ENCODE results near the gene TBX15. TPM values are rescaled to one million over a fixed set of nuclear protein-coding genes. Genes with fewer than 3 reads are reported as not detected.

TBX15 gene
- total RNA-seq, 4 donors from 2014 or later, result 0.14 to 0.32 TPM; not detected in 2

- no peak overlapping the region for H3K27ac ChIP-seq
- TF ChIP-seq POLR2AphosphoS5 (IDR thresholded peaks at IDR 0.05), result no peak
- TF ChIP-seq POLR2A (IDR thresholded peaks at IDR 0.05), result no peak
- TF ChIP-seq EP300 (IDR thresholded peaks at IDR 0.05; ENCODE audit: low read depth), result no peak
- no peak for TF ChIP-seq CTCF (IDR thresholded peaks at IDR 0.05)
Observed at GRCh38 chr1:118913818-118914217, 74.3 kb downstream of the TBX15 start.

GRCh38 chr1:118912574-118912973, 75.6 kb downstream of the TBX15 start:
- no peak overlapping the region for H3K4me3 ChIP-seq
- no peaks in the 10 kb centered on the region for H3K9me3 ChIP-seq
- intact Hi-C loops (cut with DNase I; ENCODE audit: low total_unique reads), result no loop called here
- H3K27me3 ChIP-seq, result no peaks in the 10 kb centered on the region
- no peak overlapping the region for H3K27ac ChIP-seq
- TF ChIP-seq CTCF (IDR thresholded peaks at IDR 0.05), result no peak
- no peak for DNase-seq
- H3K36me3 ChIP-seq, result no peaks in the 10 kb centered on the region
- 79 to 82% methylated on average over 2 of the region's 2 CpGs for WGBS, 2 donors (ENCODE audit: low coverage in 1 of 2)
- in situ Hi-C loops (cut with MboI; ENCODE audit: low pct_ligation_motif_present in 1 of 4, low pct_unique_long_range_greater_than_20kb in 1 of 4, low sequenced_read_pairs in 3 of 4), result no loop called here
- H3K4me1 ChIP-seq, result no peaks in the 10 kb centered on the region

More at GRCh38 chr1:118913818-118914217, 74.3 kb downstream of the TBX15 start:
- no peaks in the 10 kb centered on the region for H3K9me3 ChIP-seq
- intact Hi-C loops (cut with DNase I; ENCODE audit: low total_unique reads), result no loop called here
- no peaks in the 10 kb centered on the region for H3K4me1 ChIP-seq
- no peak for DNase-seq
- H3K4me3 ChIP-seq, result no peak overlapping the region
- in situ Hi-C loops (cut with MboI; ENCODE audit: low pct_ligation_motif_present in 1 of 4, low pct_unique_long_range_greater_than_20kb in 1 of 4, low sequenced_read_pairs in 3 of 4), result no loop called here
- no peaks in the 10 kb centered on the region for H3K36me3 ChIP-seq
- WGBS, 2 donors (ENCODE audit: low coverage in 1 of 2), result 65 to 91% methylated on average over 4 of the region's 4 CpGs
- H3K27me3 ChIP-seq, result no peaks in the 10 kb centered on the region

GRCh38 chr1:118911571-118911970, 76.6 kb downstream of the TBX15 start:
- in situ Hi-C loops (cut with MboI; ENCODE audit: low pct_ligation_motif_present in 1 of 4, low pct_unique_long_range_greater_than_20kb in 1 of 4, low sequenced_read_pairs in 3 of 4), result no loop called here
- TF ChIP-seq EP300 (IDR thresholded peaks at IDR 0.05; ENCODE audit: low read depth) (no peak), POLR2AphosphoS5 (IDR thresholded peaks at IDR 0.05) (no peak), CTCF (IDR thresholded peaks at IDR 0.05) (no peak), POLR2A (IDR thresholded peaks at IDR 0.05) (no peak)
- no peaks in the 10 kb centered on the region for H3K27me3 ChIP-seq

GRCh38 chr1:118907466-118907865, 80.7 kb downstream of the TBX15 start:
- DNase-seq, result no peak
- TF ChIP-seq EP300 (IDR thresholded peaks at IDR 0.05; ENCODE audit: low read depth) (no peak), CTCF (IDR thresholded peaks at IDR 0.05) (no peak), POLR2A (IDR thresholded peaks at IDR 0.05) (no peak), POLR2AphosphoS5 (IDR thresholded peaks at IDR 0.05) (no peak)
- in situ Hi-C loops (cut with MboI; ENCODE audit: low pct_ligation_motif_present in 1 of 4, low pct_unique_long_range_greater_than_20kb in 1 of 4, low sequenced_read_pairs in 3 of 4), result no loop called here
- no peaks in the 10 kb centered on the region for H3K4me1 ChIP-seq
- H3K9me3 ChIP-seq, result no peaks in the 10 kb centered on the region
- no peaks in the 10 kb centered on the region for H3K36me3 ChIP-seq
- no peak overlapping the region for H3K4me3 ChIP-seq
- H3K27me3 ChIP-seq, result no peaks in the 10 kb centered on the region
- intact Hi-C loops (cut with DNase I; ENCODE audit: low total_unique reads), result no loop called here
- no peak overlapping the region for H3K27ac ChIP-seq

More at GRCh38 chr1:118911571-118911970, 76.6 kb downstream of the TBX15 start:
- no peaks in the 10 kb centered on the region for H3K4me1 ChIP-seq
- H3K4me3 ChIP-seq, result no peak overlapping the region
- no peaks in the 10 kb centered on the region for H3K9me3 ChIP-seq
- intact Hi-C loops (cut with DNase I; ENCODE audit: low total_unique reads), result no loop called here
- no peak overlapping the region for H3K27ac ChIP-seq
- 63% methylated on average over 2 of the region's 2 CpGs; no CpG with 5 or more reads in 1 of the 2 donors for WGBS, 2 donors (ENCODE audit: low coverage in 1 of 2)
- no peaks in the 10 kb centered on the region for H3K36me3 ChIP-seq
- no peak for DNase-seq
